ENCODE data around the gene NMRAL1. TPM values are rescaled to one million over a fixed set of nuclear protein-coding genes. Genes with fewer than 3 reads are reported as not detected.

Gene NMRAL1
- total RNA-seq, 1 donor from 2014 or later = 30.7 TPM

Other genes with a start within 250 kb of the NMRAL1 start
- gene SRL, start 232.5 kb downstream of the NMRAL1 start, total RNA-seq = not detected in 2 replicates
- gene TFAP4, start 201.6 kb downstream of the NMRAL1 start, total RNA-seq = 40.4 and 41.9 TPM in 2 replicates
- gene GLIS2, start 158.6 kb downstream of the NMRAL1 start, total RNA-seq = 2.1 and 2.5 TPM in 2 replicates
- 73.1 and 73.8 TPM in 2 replicates for gene PAM16, start 123.3 kb downstream of the NMRAL1 start, total RNA-seq
- gene VASN, start 102.8 kb downstream of the NMRAL1 start, total RNA-seq = 0.16 TPM in 1 of 2 replicates, not detected in the other
- 92.5 and 101 TPM in 2 replicates for gene CORO7, start 58.0 kb downstream of the NMRAL1 start, total RNA-seq
- gene DNAJA3, start 48.8 kb downstream of the NMRAL1 start, total RNA-seq = 77.1 and 88.4 TPM in 2 replicates
- gene HMOX2, start 1.8 kb upstream of the NMRAL1 start, total RNA-seq = 70.2 and 75.2 TPM in 2 replicates
- gene CDIP1, start 64.1 kb upstream of the NMRAL1 start, total RNA-seq = 46.0 and 47.9 TPM in 2 replicates
- gene C16orf96, start 81.7 kb upstream of the NMRAL1 start, total RNA-seq = 0.05 TPM in 1 of 2 replicates, not detected in the other
- 21.1 and 25.0 TPM in 2 replicates for gene UBALD1, start 140.3 kb upstream of the NMRAL1 start, total RNA-seq
- gene MGRN1, start 150.2 kb upstream of the NMRAL1 start, total RNA-seq = 124 TPM in 2 replicates
- 34.1 and 35.5 TPM in 2 replicates for gene NUDT16L1, start 218.9 kb upstream of the NMRAL1 start, total RNA-seq

Measured in activated T-helper 2 cell treated with anti-CD3 and anti-CD28 coated beads, Interferon-gamma antibody, Interleukin-2, Interleukin-4, amounts not matched to agents 10 μg/mL and 5 μg/mL and 100 μg/mL, durations not matched to agents 14 hours and 24 hours and 36 hours (primary cell).